GM20431 (cell line): ENCODE results near the gene AOC1.
"Not testable (repeated sequence)": the region's sequence is repeated elsewhere in the genome, so short reads cannot be mapped to it uniquely, and the experiment has no call there.

ENCODE experiments used
- in situ Hi-C: fragments of 300-500 bp; cut with MseI, MboI; formaldehyde crosslinking; loops from one replicate; pipeline ENCODE4 v1.15.0; 2020; ENCODE audit warnings: low sequenced_read_pairs; ENCODE audit not compliant: unreplicated experiment

Gene AOC1

GRCh38 chr7:150852371-150852905 is at the start of gene AOC1:
Gene AOC1, plus strand, starts transcription at chr7:150852517. Its CDS starts 3,954 bp downstream, at chr7:150856471.
- in situ Hi-C loops, result no loop called here

GRCh38 chr7:150803161-150803860 is 49.0 kb upstream of the AOC1 start:
- in situ Hi-C loops, result no loop called here

- in situ Hi-C loops, result no loop called here
These were observed 47.5 kb upstream of the AOC1 start for GRCh38 chr7:150804802-150805201.

GRCh38 chr7:150805864-150806263 is 46.5 kb upstream of the AOC1 start:
- in situ Hi-C loops, result no loop called here

GRCh38 chr7:150806454-150806853 is 45.9 kb upstream of the AOC1 start:
- in situ Hi-C loops, result no loop called here

- in situ Hi-C loops, result no loop called here
These were observed 45.5 kb upstream of the AOC1 start for GRCh38 chr7:150806863-150807262.

- in situ Hi-C loops, result not testable (repeated sequence)
These were observed 44.5 kb upstream of the AOC1 start for GRCh38 chr7:150807616-150808438.

- in situ Hi-C loops, result no loop called here
These were observed 37.9 kb upstream of the AOC1 start for GRCh38 chr7:150814328-150815001.

- in situ Hi-C loops, result no loop called here
These were observed 33.3 kb upstream of the AOC1 start for GRCh38 chr7:150818971-150819370.

- in situ Hi-C loops, result no loop called here
These were observed 32.2 kb upstream of the AOC1 start for GRCh38 chr7:150820148-150820547.

GRCh38 chr7:150820578-150821198 is 31.6 kb upstream of the AOC1 start:
- in situ Hi-C loops, result no loop called here

GRCh38 chr7:150823043-150823442 is 29.3 kb upstream of the AOC1 start:
- in situ Hi-C loops, result no loop called here

GRCh38 chr7:150823484-150824126 is 28.7 kb upstream of the AOC1 start:
- in situ Hi-C loops, result no loop called here

- in situ Hi-C loops, result no loop called here
These were observed 27.7 kb upstream of the AOC1 start for GRCh38 chr7:150824379-150825177.

GRCh38 chr7:150826061-150826849 is 26.1 kb upstream of the AOC1 start:
- in situ Hi-C loops, result no loop called here

GRCh38 chr7:150828384-150828783 is 23.9 kb upstream of the AOC1 start:
- in situ Hi-C loops, result no loop called here

- in situ Hi-C loops, result no loop called here
These were observed 22.9 kb upstream of the AOC1 start for GRCh38 chr7:150829426-150829825.

GRCh38 chr7:150830937-150831336 is 21.4 kb upstream of the AOC1 start:
- in situ Hi-C loops, result no loop called here
